Activated naive CD4-positive, alpha-beta T cell treated with anti-CD3 and anti-CD28 coated beads for 36 hours (primary cell): ENCODE measurements around the gene RBMS3. TPM values are rescaled to one million over a fixed set of nuclear protein-coding genes. Genes with fewer than 3 reads are reported as not detected.

Experiments used
- CTCF ChIA-PET: fragments of 350-600 bp; sonication (Branson Sonifier 250); formaldehyde crosslinking; loops from one replicate; lab custom pipeline; 2021; ENCODE audit warnings: antibody characterized with exemption; lab: Charles Lee
- DNase-seq: peaks from one replicate; pipeline ENCODE4 v3.0.0-alpha.2; 2020
- H3K27ac Mint-ChIP-seq: one replicate; pipeline ENCODE4 v1.8.0; 2021; ENCODE audit warnings: mild to moderate bottlenecking, mixed read lengths
- H3K27me3 Mint-ChIP-seq: one replicate; pipeline ENCODE4 v1.8.0; 2021; ENCODE audit warnings: low read depth, mixed read lengths
- H3K36me3 Mint-ChIP-seq: one replicate; pipeline ENCODE4 v1.8.0; 2021; ENCODE audit warnings: low read depth, mixed read lengths
- H3K4me1 Mint-ChIP-seq: one replicate; pipeline ENCODE4 v1.8.0; 2021; ENCODE audit warnings: low read depth, mixed read lengths
- H3K4me3 Mint-ChIP-seq: one replicate; pipeline ENCODE4 v1.8.0; 2021; ENCODE audit warnings: mild to moderate bottlenecking, moderate library complexity, mixed read lengths
- H3K9me3 Mint-ChIP-seq: one replicate; pipeline ENCODE4 v1.8.0; 2021; ENCODE audit warnings: mixed read lengths
- intact Hi-C: fragments of 100-400 bp; cut with micrococcal nuclease; formaldehyde crosslinking; loops from one replicate; pipeline ENCODE4 v1.15.1; 2023
- total RNA-seq, 2 experiments: library from RNA; stranded (reverse); gene quantifications; one replicate each; pipeline ENCODE4 v1.2.3, GENCODE V29; 2021

The RBMS3 gene
- total RNA-seq, 2 experiments from 2014 or later = 0.84 to 1.1 TPM

DNA sequence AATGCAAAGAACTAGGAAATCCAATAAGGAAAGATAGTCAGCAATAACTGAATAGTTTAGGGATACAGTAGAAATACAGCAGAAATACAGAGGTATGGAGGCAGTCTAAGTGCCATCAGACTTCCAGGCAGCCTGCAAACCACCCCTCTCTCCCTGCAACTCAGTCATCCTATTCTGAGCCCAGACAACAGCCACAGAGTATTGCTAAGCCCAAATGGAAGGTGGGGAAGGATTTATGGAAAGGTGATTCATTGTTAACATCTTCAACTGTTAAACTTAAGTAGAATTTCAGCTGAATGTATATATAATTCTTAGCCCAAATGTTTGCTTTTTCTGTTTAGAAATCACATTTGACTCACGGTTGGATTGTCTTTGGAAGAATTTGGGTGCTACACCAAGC, 300.4 kb downstream of the RBMS3 start:
- intact Hi-C loops = no loop called here
- Mint-ChIP-seq H3K4me3 (no peak overlapping the region), H3K36me3 (no peaks in the 10 kb centered on the region), H3K27me3 (peaks cover 2% of the 10 kb centered on the region), H3K9me3 (no peaks in the 10 kb centered on the region), H3K4me1 (no peaks in the 10 kb centered on the region), H3K27ac (no peak overlapping the region)
- DNase-seq = no peak
- CTCF ChIA-PET = no interaction called here

DNA sequence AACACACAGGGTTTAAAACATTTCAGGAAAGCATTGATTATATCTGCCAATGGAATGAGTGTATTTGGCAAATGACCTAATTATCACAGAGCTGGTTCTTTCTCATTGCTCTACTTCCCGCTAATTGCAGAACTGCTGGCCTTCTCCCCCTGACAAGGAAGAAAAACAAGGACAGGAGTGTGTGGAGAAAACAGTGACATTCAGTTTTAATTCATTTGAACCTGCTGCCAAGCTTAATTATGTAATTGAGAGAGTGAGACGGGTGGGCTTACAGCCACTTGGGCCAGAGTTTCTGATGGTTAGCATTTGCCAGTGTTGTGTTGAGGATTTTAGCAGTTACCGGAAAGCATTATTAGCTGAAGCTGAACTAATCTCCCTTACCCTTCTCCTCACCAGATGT, 301.4 kb downstream of the RBMS3 start:
- intact Hi-C loops = no loop called here
- no peak overlapping the region for H3K27ac Mint-ChIP-seq
- no peaks in the 10 kb centered on the region for H3K4me1 Mint-ChIP-seq
- no peak for DNase-seq
- H3K27me3 Mint-ChIP-seq = peaks cover 2% of the 10 kb centered on the region
- no peaks in the 10 kb centered on the region for H3K36me3 Mint-ChIP-seq
- H3K9me3 Mint-ChIP-seq = no peaks in the 10 kb centered on the region
- CTCF ChIA-PET = no interaction called here
- no peak overlapping the region for H3K4me3 Mint-ChIP-seq

DNA sequence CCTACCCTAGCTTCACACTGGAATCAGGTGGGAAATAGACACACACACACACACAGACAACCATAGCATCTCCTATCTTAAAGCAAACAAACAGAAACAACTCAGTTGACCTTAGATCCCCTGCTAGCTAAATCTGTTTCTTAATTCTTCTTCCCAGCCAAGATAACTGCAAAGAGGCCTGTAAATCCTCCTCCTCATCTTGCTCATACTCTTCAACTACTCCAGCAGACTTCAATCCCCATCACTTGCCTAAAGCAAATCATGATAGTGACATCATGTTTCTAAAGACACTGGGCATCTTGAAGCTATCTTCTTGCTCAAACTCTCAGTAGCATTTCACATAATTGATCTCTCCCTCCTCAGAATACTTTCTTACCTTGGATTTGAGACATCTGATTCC, 303.0 kb downstream of the RBMS3 start:
- no peak overlapping the region for H3K4me3 Mint-ChIP-seq
- H3K36me3 Mint-ChIP-seq = no peaks in the 10 kb centered on the region
- H3K27me3 Mint-ChIP-seq = peaks cover 3% of the 10 kb centered on the region
- intact Hi-C loops = no loop called here
- CTCF ChIA-PET = no interaction called here
- H3K9me3 Mint-ChIP-seq = no peaks in the 10 kb centered on the region
- no peak for DNase-seq
- no peak overlapping the region for H3K27ac Mint-ChIP-seq
- H3K4me1 Mint-ChIP-seq = no peaks in the 10 kb centered on the region

DNA sequence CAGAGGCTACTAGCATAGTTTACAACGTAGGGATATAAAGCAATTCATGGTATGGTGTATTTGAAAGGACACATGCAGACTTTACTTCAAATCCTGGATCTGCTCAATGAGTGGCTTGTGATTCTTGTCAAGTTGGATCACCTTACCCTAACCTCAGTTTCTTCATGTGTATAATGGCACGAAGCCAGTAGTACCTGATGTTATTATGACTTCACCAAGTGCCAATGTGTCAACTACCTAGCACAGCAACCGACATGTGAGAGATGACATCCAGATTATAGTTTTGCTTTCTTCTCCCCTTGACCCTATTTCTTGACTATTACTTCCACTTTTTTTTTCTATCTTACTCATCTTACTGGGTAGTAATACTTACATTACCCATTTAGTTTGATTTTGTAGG, 304.5 kb downstream of the RBMS3 start:
- CTCF ChIA-PET = no interaction called here
- H3K4me3 Mint-ChIP-seq = no peak overlapping the region
- H3K36me3 Mint-ChIP-seq = no peaks in the 10 kb centered on the region

DNA sequence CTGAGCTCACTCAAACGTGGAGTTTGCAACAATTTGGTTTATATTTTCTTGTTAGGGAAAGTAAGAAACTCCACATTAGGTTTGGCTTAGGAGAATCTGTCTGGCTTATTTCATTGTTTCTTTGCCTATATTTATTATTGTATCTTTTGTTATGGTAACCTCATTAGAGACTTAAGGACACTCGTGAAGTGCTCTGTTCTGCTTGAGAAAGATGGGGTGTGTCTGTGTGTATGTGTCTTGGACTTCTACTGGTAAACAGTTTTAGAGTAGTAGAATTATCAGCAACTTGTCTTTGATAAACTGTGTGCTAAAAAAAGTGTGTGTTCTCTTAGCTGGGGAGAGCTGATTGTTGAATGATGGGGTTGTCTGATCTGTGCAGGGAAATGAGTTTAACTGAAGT, 306.5 kb downstream of the RBMS3 start:
- intact Hi-C loops = no loop called here
- no peaks in the 10 kb centered on the region for H3K4me1 Mint-ChIP-seq
- CTCF ChIA-PET = no interaction called here
- DNase-seq = no peak
- H3K27ac Mint-ChIP-seq = no peak overlapping the region
- H3K36me3 Mint-ChIP-seq = no peaks in the 10 kb centered on the region
- H3K9me3 Mint-ChIP-seq = no peaks in the 10 kb centered on the region
- peaks cover 2% of the 10 kb centered on the region for H3K27me3 Mint-ChIP-seq
- H3K4me3 Mint-ChIP-seq = no peak overlapping the region

More for the DNA sequence above, 304.5 kb downstream of the RBMS3 start:
- intact Hi-C loops = no loop called here
- Mint-ChIP-seq H3K9me3 (no peaks in the 10 kb centered on the region), H3K27ac (no peak overlapping the region), H3K4me1 (no peaks in the 10 kb centered on the region), H3K27me3 (peaks cover 3% of the 10 kb centered on the region)
- DNase-seq = no peak

DNA sequence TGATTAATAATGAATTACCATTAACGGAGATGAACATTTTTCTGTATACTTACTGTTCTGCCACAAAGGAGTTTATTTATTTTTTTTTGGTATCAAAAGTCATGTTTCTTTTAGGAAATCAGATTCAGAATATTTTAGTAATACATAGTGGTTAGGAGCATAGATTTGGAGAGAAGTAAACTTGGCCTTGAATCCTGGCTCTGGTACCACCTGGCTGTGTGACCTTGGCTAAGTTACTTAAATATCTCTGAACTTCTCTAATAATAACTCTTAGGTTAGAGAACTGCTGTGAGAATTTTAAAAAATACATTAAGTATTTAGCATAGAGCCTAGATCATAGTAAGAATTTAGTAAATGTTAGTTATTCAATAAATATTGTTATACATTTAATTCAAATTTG, 309.1 kb downstream of the RBMS3 start:
- H3K4me3 Mint-ChIP-seq = no peak overlapping the region
- no peak overlapping the region for H3K27ac Mint-ChIP-seq
- H3K27me3 Mint-ChIP-seq = peaks cover 2% of the 10 kb centered on the region
- intact Hi-C loops = no loop called here
- no peak for DNase-seq
- H3K4me1 Mint-ChIP-seq = no peaks in the 10 kb centered on the region
- H3K9me3 Mint-ChIP-seq = no peaks in the 10 kb centered on the region
- H3K36me3 Mint-ChIP-seq = no peaks in the 10 kb centered on the region
- CTCF ChIA-PET = no interaction called here

DNA sequence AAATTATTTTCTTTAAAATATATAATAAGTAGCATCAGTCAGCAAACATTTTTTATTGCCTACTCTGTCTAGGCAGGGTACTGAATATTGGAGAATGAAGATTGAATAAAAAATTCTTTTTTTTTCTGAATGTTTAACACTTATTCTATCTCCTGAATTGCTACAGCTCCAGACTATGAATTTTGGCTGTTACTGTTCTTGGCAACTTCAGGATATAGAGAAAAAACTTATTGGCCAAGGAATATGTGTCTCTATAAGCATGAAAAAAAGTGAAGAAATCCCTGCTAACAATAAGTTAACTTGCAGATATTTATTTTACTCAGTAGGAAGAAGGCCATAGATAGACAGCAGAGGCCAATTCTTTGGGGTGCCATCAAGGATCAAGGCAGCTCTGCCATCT, 309.6 kb downstream of the RBMS3 start:
- H3K9me3 Mint-ChIP-seq = no peaks in the 10 kb centered on the region
- H3K27ac Mint-ChIP-seq = no peak overlapping the region
- intact Hi-C loops = no loop called here
- peaks cover 2% of the 10 kb centered on the region for H3K27me3 Mint-ChIP-seq
- no peak overlapping the region for H3K4me3 Mint-ChIP-seq
- DNase-seq = no peak
- H3K36me3 Mint-ChIP-seq = no peaks in the 10 kb centered on the region
- CTCF ChIA-PET = no interaction called here
- no peaks in the 10 kb centered on the region for H3K4me1 Mint-ChIP-seq

DNA sequence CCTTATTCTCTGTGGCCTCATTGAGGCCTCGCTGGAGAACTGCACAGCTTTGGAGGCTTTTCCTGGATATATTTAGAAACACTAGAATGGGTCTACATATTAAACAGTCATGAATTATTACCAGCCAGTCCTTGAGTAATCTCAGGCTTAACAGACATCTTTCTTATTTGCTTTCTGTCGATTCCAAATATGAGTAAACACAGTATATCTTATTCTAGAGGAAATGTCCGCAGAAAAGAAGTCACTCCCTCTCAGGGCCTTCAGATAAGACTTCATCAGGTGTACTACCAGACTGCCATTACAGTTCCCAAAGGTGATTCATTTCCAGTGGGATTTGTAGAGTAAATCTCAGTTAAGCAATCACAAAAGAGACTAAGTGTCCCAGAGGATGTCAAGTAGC, 310.7 kb downstream of the RBMS3 start:
- Mint-ChIP-seq H3K4me1 (no peaks in the 10 kb centered on the region), H3K27ac (no peak overlapping the region), H3K9me3 (no peaks in the 10 kb centered on the region), H3K36me3 (no peaks in the 10 kb centered on the region), H3K4me3 (no peak overlapping the region), H3K27me3 (peaks cover 2% of the 10 kb centered on the region)
- no peak for DNase-seq
- CTCF ChIA-PET = no interaction called here
- intact Hi-C loops = no loop called here

DNA sequence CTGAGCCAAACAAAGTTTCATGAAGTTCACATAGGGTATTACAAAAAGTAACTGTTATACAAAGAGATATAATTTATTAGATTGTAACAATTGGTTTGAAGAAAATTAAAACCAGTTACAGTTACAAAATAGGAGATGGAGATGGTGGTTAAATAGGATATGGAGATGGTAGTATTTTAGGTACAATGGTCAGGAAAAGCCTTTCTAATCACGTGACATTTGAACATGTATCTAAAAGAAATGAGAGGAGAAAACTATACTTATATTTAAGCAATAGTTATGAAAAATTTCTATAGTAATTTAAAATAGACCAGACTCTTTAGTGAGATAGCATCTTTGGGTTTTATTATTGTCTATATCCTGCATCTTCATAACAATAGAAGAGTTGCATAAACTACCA, 312.9 kb downstream of the RBMS3 start:
- Mint-ChIP-seq H3K9me3 (no peaks in the 10 kb centered on the region), H3K36me3 (no peaks in the 10 kb centered on the region), H3K27me3 (no peaks in the 10 kb centered on the region), H3K4me1 (no peaks in the 10 kb centered on the region), H3K4me3 (no peak overlapping the region), H3K27ac (no peak overlapping the region)
- CTCF ChIA-PET = no interaction called here
- intact Hi-C loops = no loop called here
- no peak for DNase-seq

DNA sequence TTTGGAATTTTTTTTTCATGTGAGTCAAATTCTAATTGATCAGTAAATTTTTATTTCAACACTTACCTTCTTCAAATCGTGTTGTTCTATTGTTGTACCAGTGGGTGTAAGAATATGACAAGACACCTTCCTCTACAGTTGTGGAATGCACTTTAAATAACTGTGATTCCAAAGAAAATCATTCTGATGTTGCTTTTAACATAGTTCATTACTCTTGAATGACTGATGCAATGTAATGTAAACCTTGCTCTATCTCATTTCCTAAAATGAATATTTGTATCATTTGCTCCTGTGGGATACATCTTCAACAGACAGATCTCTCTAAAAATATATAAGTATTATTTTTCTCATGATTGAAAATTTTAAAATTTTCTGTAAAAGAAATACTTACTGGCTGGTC, 313.4 kb downstream of the RBMS3 start:
- no peak for DNase-seq
- no peaks in the 10 kb centered on the region for H3K36me3 Mint-ChIP-seq
- no peaks in the 10 kb centered on the region for H3K27me3 Mint-ChIP-seq

DNA sequence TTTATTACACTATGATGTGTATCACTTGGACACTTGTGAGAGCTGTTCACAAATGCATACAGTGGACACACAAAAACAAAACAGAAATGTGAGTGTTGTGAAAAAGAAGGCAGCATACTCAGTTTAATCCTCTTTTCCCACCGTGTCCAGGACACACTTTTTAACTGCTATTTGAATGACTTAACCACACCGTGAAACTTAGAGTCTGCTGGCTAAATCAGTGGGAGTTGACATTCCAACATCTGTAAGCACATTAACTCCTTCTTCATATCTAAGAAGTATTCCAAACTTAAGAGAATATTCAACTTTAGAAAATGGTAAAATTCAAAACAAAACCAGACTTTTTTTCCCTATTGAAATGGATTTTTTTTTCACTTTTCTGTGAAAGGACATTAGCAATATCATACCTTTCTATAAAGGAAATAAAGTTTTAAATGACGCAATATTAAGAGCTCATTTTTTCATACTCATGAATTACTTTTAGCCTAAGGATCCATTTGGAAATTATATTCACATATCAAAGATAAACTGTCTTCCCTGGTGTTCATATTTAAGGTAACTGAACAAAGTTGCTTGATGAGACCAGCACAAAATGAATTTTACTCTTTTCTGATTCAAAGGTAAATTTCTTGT, 316.6 kb downstream of the RBMS3 start:
- CTCF ChIA-PET = interaction anchor here (0.6 kb wide), 1 partner anchor 377 kb away, joined by 3 read pairs; no protein-coding TSS in a partner anchor
- no peaks in the 10 kb centered on the region for H3K4me1 Mint-ChIP-seq
- DNase-seq = no peak
- intact Hi-C loops = no loop called here
- no peaks in the 10 kb centered on the region for H3K9me3 Mint-ChIP-seq
- H3K27ac Mint-ChIP-seq = no peak overlapping the region
- H3K36me3 Mint-ChIP-seq = no peaks in the 10 kb centered on the region
- no peaks in the 10 kb centered on the region for H3K27me3 Mint-ChIP-seq
- H3K4me3 Mint-ChIP-seq = no peak overlapping the region

More for the DNA sequence above, 313.4 kb downstream of the RBMS3 start:
- H3K9me3 Mint-ChIP-seq = no peaks in the 10 kb centered on the region
- H3K4me1 Mint-ChIP-seq = no peaks in the 10 kb centered on the region
- no peak overlapping the region for H3K4me3 Mint-ChIP-seq
- no peak overlapping the region for H3K27ac Mint-ChIP-seq
- intact Hi-C loops = no loop called here
- CTCF ChIA-PET = no interaction called here

DNA sequence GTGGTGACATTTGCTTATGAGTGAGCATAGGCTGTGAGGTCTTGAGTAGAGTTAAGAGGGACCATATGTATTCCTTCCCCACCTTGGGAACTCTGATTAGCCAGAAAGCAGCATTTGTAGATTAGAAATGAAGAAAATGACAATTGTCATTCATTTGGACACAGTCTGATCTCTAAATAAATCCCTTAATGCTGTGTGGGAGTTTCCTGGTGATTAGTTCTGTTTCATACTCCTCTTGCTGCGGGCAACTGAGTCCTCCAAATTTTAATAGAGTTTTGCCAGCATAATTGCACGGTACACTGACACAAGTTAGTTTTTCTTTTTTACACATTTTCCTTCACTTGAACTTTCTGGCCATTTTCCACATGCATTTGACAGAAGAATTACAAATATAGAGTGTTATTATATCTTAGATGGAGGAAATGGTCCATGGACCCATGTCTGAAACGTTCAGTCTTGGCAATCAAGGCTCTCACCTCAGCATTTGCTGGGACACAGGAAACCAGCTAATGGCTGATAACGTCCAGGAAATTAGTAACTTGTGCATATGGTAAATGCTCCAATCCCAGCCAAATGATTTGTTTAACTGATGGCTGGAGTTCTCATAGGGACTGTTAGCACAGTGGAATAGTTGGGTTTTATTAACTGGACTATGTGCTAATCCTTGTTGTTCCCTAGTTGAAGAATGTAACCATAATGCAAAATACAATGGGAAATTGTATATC, 321.2 kb downstream of the RBMS3 start:
- CTCF ChIA-PET = no interaction called here
- no peaks in the 10 kb centered on the region for H3K27me3 Mint-ChIP-seq
- no peaks in the 10 kb centered on the region for H3K36me3 Mint-ChIP-seq
- no peak for DNase-seq
- H3K27ac Mint-ChIP-seq = no peak overlapping the region
- no peak overlapping the region for H3K4me3 Mint-ChIP-seq
- H3K4me1 Mint-ChIP-seq = no peaks in the 10 kb centered on the region
- H3K9me3 Mint-ChIP-seq = no peaks in the 10 kb centered on the region
- intact Hi-C loops = no loop called here

DNA sequence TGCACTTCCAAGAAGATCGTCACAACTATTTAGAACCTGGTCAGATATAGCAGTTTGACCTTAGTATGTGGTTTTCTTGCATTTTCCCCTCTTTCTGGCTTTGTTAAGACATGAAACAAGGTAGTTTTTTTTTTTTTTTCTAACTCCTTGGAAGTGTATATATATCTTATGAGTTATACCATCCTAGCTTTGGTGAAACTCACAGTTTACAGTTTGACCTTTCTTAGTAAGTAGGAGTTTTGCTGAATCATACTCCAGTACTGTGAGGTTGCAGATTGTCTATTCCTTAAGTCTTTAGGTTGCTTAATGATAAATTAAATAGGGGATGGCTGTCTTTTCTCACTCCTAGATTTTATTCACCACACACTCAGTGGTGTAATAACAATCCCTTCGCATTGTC, 325.0 kb downstream of the RBMS3 start:
- Mint-ChIP-seq H3K27me3 (peaks cover 2% of the 10 kb centered on the region), H3K4me3 (no peak overlapping the region), H3K9me3 (no peaks in the 10 kb centered on the region), H3K4me1 (no peaks in the 10 kb centered on the region), H3K27ac (no peak overlapping the region), H3K36me3 (no peaks in the 10 kb centered on the region)
- CTCF ChIA-PET = no interaction called here
- intact Hi-C loops = no loop called here
- no peak for DNase-seq
